GM12892 (cell line): ENCODE data around the gene CNTNAP2.

Experiments used
- POLR2A ChIP-seq: IDR thresholded peaks from 2 replicates; pipeline ENCODE4 v1.6.1; 2011; ENCODE audit warnings: low read depth, low read length, control low read depth
- TAF1 ChIP-seq: IDR thresholded peaks from 2 replicates; pipeline ENCODE4 v1.6.1; 2011; ENCODE audit warnings: low read depth, mild to moderate bottlenecking, control low read depth, low read length, borderline replicate concordance

- TF ChIP-seq POLR2A, result no peak
- TF ChIP-seq TAF1, result no peak
These were observed 773.4 kb downstream of the CNTNAP2 start for GRCh38 chr7:146889806-146890555.
